ENCODE measurements around the gene SPATA3. TPM values are rescaled to one million over a fixed set of nuclear protein-coding genes. Genes with fewer than 3 reads are reported as not detected.

The SPATA3 gene
- total RNA-seq, 1 experiment from 2014 or later: not detected

GRCh38 chr2:231038483-231039293, 42.8 kb downstream of the SPATA3 start:
- Mint-ChIP-seq H3K4me1 (ENCODE audit: low read depth, unreplicated experiment) (peaks cover 9% of the 10 kb centered on the region), H3K36me3 (ENCODE audit: insufficient read depth, unreplicated experiment) (no peaks in the 10 kb centered on the region), H3K4me3 (ENCODE audit: low read depth, unreplicated experiment) (no peak overlapping the region), H3K27ac (ENCODE audit: unreplicated experiment) (no peak overlapping the region), H3K9me3 (ENCODE audit: low read depth, unreplicated experiment) (no peaks in the 10 kb centered on the region), H3K27me3 (ENCODE audit: unreplicated experiment) (peaks cover 72% of the 10 kb centered on the region)
- intact Hi-C loops (cut with micrococcal nuclease; ENCODE audit: unreplicated experiment): no loop called here
- TF ChIP-seq CTCF (IDR thresholded peaks at IDR 0.05; ENCODE audit: unreplicated experiment): no peak
- CTCF ChIA-PET: no interaction called here
- no peak for DNase-seq
- BruUV-seq (replicated peaks): no TSS peak

GRCh38 chr2:231039294-231039664, 43.4 kb downstream of the SPATA3 start:
- DNase-seq: no peak
- Mint-ChIP-seq H3K27me3 (ENCODE audit: unreplicated experiment) (peaks cover 68% of the 10 kb centered on the region), H3K9me3 (ENCODE audit: low read depth, unreplicated experiment) (no peaks in the 10 kb centered on the region), H3K4me1 (ENCODE audit: low read depth, unreplicated experiment) (peaks cover 5% of the 10 kb centered on the region), H3K36me3 (ENCODE audit: insufficient read depth, unreplicated experiment) (no peaks in the 10 kb centered on the region), H3K4me3 (ENCODE audit: low read depth, unreplicated experiment) (no peak overlapping the region), H3K27ac (ENCODE audit: unreplicated experiment) (no peak overlapping the region)
- TF ChIP-seq CTCF (IDR thresholded peaks at IDR 0.05; ENCODE audit: unreplicated experiment): no peak
- no TSS peak for BruUV-seq (replicated peaks)
- intact Hi-C loops (cut with micrococcal nuclease; ENCODE audit: unreplicated experiment): no loop called here
- CTCF ChIA-PET: no interaction called here

- TF ChIP-seq CTCF (IDR thresholded peaks at IDR 0.05; ENCODE audit: unreplicated experiment): no peak
- Mint-ChIP-seq H3K4me3 (ENCODE audit: low read depth, unreplicated experiment) (no peak overlapping the region), H3K36me3 (ENCODE audit: insufficient read depth, unreplicated experiment) (no peaks in the 10 kb centered on the region), H3K27me3 (ENCODE audit: unreplicated experiment) (peaks cover 68% of the 10 kb centered on the region), H3K27ac (ENCODE audit: unreplicated experiment) (no peak overlapping the region), H3K4me1 (ENCODE audit: low read depth, unreplicated experiment) (no peaks in the 10 kb centered on the region), H3K9me3 (ENCODE audit: low read depth, unreplicated experiment) (no peaks in the 10 kb centered on the region)
- intact Hi-C loops (cut with micrococcal nuclease; ENCODE audit: unreplicated experiment): no loop called here
- CTCF ChIA-PET: no interaction called here
- DNase-seq: no peak
- BruUV-seq (replicated peaks): no TSS peak
Observed at GRCh38 chr2:231039821-231040364, 44.0 kb downstream of the SPATA3 start.

GRCh38 chr2:231041061-231041689, 45.3 kb downstream of the SPATA3 start:
- Mint-ChIP-seq H3K27me3 (ENCODE audit: unreplicated experiment) (peaks cover 61% of the 10 kb centered on the region), H3K36me3 (ENCODE audit: insufficient read depth, unreplicated experiment) (no peaks in the 10 kb centered on the region), H3K4me3 (ENCODE audit: low read depth, unreplicated experiment) (no peak overlapping the region), H3K4me1 (ENCODE audit: low read depth, unreplicated experiment) (no peaks in the 10 kb centered on the region), H3K9me3 (ENCODE audit: low read depth, unreplicated experiment) (no peaks in the 10 kb centered on the region), H3K27ac (ENCODE audit: unreplicated experiment) (no peak overlapping the region)
- intact Hi-C loops (cut with micrococcal nuclease; ENCODE audit: unreplicated experiment): no loop called here
- CTCF ChIA-PET: no interaction called here
- no peak for DNase-seq
- BruUV-seq (replicated peaks): no TSS peak
- no peak for TF ChIP-seq CTCF (IDR thresholded peaks at IDR 0.05; ENCODE audit: unreplicated experiment)

All from Calu3 (cell line).